IPS-18a (cell line): ENCODE data around the gene MEGF8.
A peak's percentile ranks its signal among the peaks of the same experiment; 100 is the strongest.

Source experiments
- H3K27ac ChIP-seq: one replicate; pipeline ENCODE4 v1.5.1; 2013; ENCODE audit warnings: low read length
- H3K27me3 ChIP-seq: one replicate; pipeline ENCODE4 v1.6.1; 2013; ENCODE audit warnings: mild to moderate bottlenecking, low read length; ENCODE audit not compliant: control insufficient read depth, insufficient read depth
- H3K36me3 ChIP-seq: one replicate; pipeline ENCODE4 v1.6.1; 2013; ENCODE audit warnings: low read depth, low read length; ENCODE audit not compliant: control insufficient read depth
- H3K4me1 ChIP-seq: one replicate; pipeline ENCODE4 v1.6.1; 2013; ENCODE audit warnings: low read depth, low read length; ENCODE audit not compliant: control insufficient read depth
- H3K4me3 ChIP-seq: one replicate; pipeline ENCODE4 v1.5.1; 2013; ENCODE audit warnings: low read length
- H3K9ac ChIP-seq: one replicate; pipeline ENCODE4 v1.6.1; 2013; ENCODE audit warnings: mild to moderate bottlenecking, low read length, moderate library complexity
- H3K9me3 ChIP-seq: one replicate; pipeline ENCODE4 v1.6.1; 2013; ENCODE audit warnings: low read depth, low read length; ENCODE audit not compliant: control insufficient read depth

MEGF8 gene

GRCh38 chr19:42295342-42295741 is 30.1 kb upstream of the MEGF8 start:
- Histone ChIP-seq H3K27ac (no peak overlapping the region), H3K36me3 (peaks cover 20% of the 10 kb centered on the region), H3K4me3 (no peak overlapping the region), H3K27me3 (no peaks in the 10 kb centered on the region), H3K9me3 (no peaks in the 10 kb centered on the region), H3K9ac (no peak overlapping the region), H3K4me1 (no peaks in the 10 kb centered on the region)

- Histone ChIP-seq H3K27me3 (no peaks in the 10 kb centered on the region), H3K4me1 (no peaks in the 10 kb centered on the region), H3K4me3 (no peak overlapping the region), H3K9me3 (no peaks in the 10 kb centered on the region), H3K36me3 (peaks cover 16% of the 10 kb centered on the region), H3K27ac (no peak overlapping the region), H3K9ac (no peak overlapping the region)
Observed at GRCh38 chr19:42295831-42296525, 29.5 kb upstream of the MEGF8 start.

- H3K27ac ChIP-seq: no peak overlapping the region
- no peaks in the 10 kb centered on the region for H3K27me3 ChIP-seq
- H3K4me3 ChIP-seq: no peak overlapping the region
- H3K36me3 ChIP-seq: peaks cover 12% of the 10 kb centered on the region
- H3K9ac ChIP-seq: no peak overlapping the region
- H3K4me1 ChIP-seq: peaks cover 4% of the 10 kb centered on the region
- H3K9me3 ChIP-seq: no peaks in the 10 kb centered on the region
Observed at GRCh38 chr19:42297039-42297438, 28.4 kb upstream of the MEGF8 start.

- Histone ChIP-seq H3K27ac (peak within 1 kb of the TSS; percentile 59), H3K27me3 (no peaks in the 10 kb centered on the region), H3K4me1 (peaks cover 13% of the 10 kb centered on the region), H3K36me3 (peaks cover 4% of the 10 kb centered on the region), H3K9me3 (no peaks in the 10 kb centered on the region), H3K4me3 (peak within 1 kb of the TSS; percentile 85), H3K9ac (peak within 1 kb of the TSS; percentile 60)
Observed at GRCh38 chr19:42301646-42302203, 23.7 kb upstream of the MEGF8 start, which contains the start of gene PRR19. Gene PRR19, plus strand, starts transcription at chr19:42302132. Its CDS starts 7,453 bp downstream, at chr19:42309585.

GRCh38 chr19:42303101-42303464 is 22.4 kb upstream of the MEGF8 start:
- Histone ChIP-seq H3K9me3 (no peaks in the 10 kb centered on the region), H3K27me3 (no peaks in the 10 kb centered on the region), H3K4me1 (peaks cover 13% of the 10 kb centered on the region), H3K4me3 (peak overlapping the region; percentile 85), H3K27ac (peak overlapping the region; percentile 59), H3K9ac (peak overlapping the region; percentile 60), H3K36me3 (no peaks in the 10 kb centered on the region)

GRCh38 chr19:42303876-42304275 is 21.6 kb upstream of the MEGF8 start:
- Histone ChIP-seq H3K4me1 (peaks cover 13% of the 10 kb centered on the region), H3K9me3 (no peaks in the 10 kb centered on the region), H3K36me3 (no peaks in the 10 kb centered on the region), H3K27ac (no peak overlapping the region), H3K9ac (no peak overlapping the region), H3K27me3 (no peaks in the 10 kb centered on the region), H3K4me3 (no peak overlapping the region)

- no peaks in the 10 kb centered on the region for H3K36me3 ChIP-seq
- H3K9ac ChIP-seq: no peak overlapping the region
- H3K27me3 ChIP-seq: no peaks in the 10 kb centered on the region
- H3K9me3 ChIP-seq: no peaks in the 10 kb centered on the region
- no peak overlapping the region for H3K4me3 ChIP-seq
- no peak overlapping the region for H3K27ac ChIP-seq
- H3K4me1 ChIP-seq: peaks cover 9% of the 10 kb centered on the region
Observed at GRCh38 chr19:42306646-42307045, 18.8 kb upstream of the MEGF8 start.

- Histone ChIP-seq H3K9me3 (no peaks in the 10 kb centered on the region), H3K9ac (no peak overlapping the region), H3K27me3 (peaks cover 21% of the 10 kb centered on the region), H3K4me1 (peaks cover 3% of the 10 kb centered on the region), H3K4me3 (no peak overlapping the region), H3K36me3 (no peaks in the 10 kb centered on the region), H3K27ac (no peak overlapping the region)
Observed at GRCh38 chr19:42309686-42310085, 15.7 kb upstream of the MEGF8 start.

- Histone ChIP-seq H3K4me1 (peaks cover 3% of the 10 kb centered on the region), H3K27me3 (peaks cover 24% of the 10 kb centered on the region), H3K9ac (no peak overlapping the region), H3K36me3 (no peaks in the 10 kb centered on the region), H3K27ac (no peak overlapping the region), H3K4me3 (no peak overlapping the region), H3K9me3 (no peaks in the 10 kb centered on the region)
Observed at GRCh38 chr19:42311657-42312056, 13.8 kb upstream of the MEGF8 start.

GRCh38 chr19:42312370-42312769 is 13.1 kb upstream of the MEGF8 start:
- Histone ChIP-seq H3K4me3 (no peak overlapping the region), H3K9ac (no peak overlapping the region), H3K27ac (no peak overlapping the region), H3K27me3 (peaks cover 24% of the 10 kb centered on the region), H3K36me3 (no peaks in the 10 kb centered on the region), H3K9me3 (no peaks in the 10 kb centered on the region), H3K4me1 (peaks cover 3% of the 10 kb centered on the region)

- Histone ChIP-seq H3K27me3 (peaks cover 24% of the 10 kb centered on the region), H3K4me1 (peaks cover 3% of the 10 kb centered on the region), H3K4me3 (peak within 1 kb of the TSS; percentile 78), H3K27ac (no peak within 1 kb of the TSS), H3K9me3 (no peaks in the 10 kb centered on the region), H3K36me3 (no peaks in the 10 kb centered on the region), H3K9ac (no peak within 1 kb of the TSS)
Observed at GRCh38 chr19:42313096-42313839, 12.2 kb upstream of the MEGF8 start, which contains the start of gene TMEM145. Gene TMEM145, plus strand, starts transcription at chr19:42313309. Its CDS starts 68 bp downstream, at chr19:42313377.
